Sigmoid colon (tissue), 4 donors: ENCODE results near the gene SYNJ2.

ENCODE experiments used
- EP300 ChIP-seq, 4 donors: sonication (generic); formaldehyde crosslinking; IDR thresholded peaks; one replicate each; pipeline ENCODE4 v1.6.1; 2017; ENCODE audit warnings: antibody characterized with exemption in 4 of 4
- POLR2A ChIP-seq, 2 donors: fragments of 450-650 bp; IDR thresholded peaks; one replicate each; pipeline ENCODE4 v1.6.1; 2016; ENCODE audit warnings: antibody characterized with exemption in 2 of 2, mild to moderate bottlenecking in 2 of 2, moderate library complexity in 2 of 2
- POLR2AphosphoS5 ChIP-seq, 4 donors: sonication (generic); formaldehyde crosslinking; IDR thresholded peaks; one replicate each; pipeline ENCODE4 v1.6.1; 2017; ENCODE audit warnings: antibody characterized with exemption in 4 of 4
- TF ChIP-seq, protein P1 (sequence below), 4 experiments: fragments of 450-650 bp in 3 of 4; fragments of 200-600 bp in 1 of 4; IDR thresholded peaks; one replicate each; pipeline ENCODE4 v1.5.1; 2016 to 2019; ENCODE audit warnings: antibody characterized with exemption in 4 of 4, mild to moderate bottlenecking in 3 of 4, moderate library complexity in 2 of 4

- TF ChIP-seq, protein P1, sequence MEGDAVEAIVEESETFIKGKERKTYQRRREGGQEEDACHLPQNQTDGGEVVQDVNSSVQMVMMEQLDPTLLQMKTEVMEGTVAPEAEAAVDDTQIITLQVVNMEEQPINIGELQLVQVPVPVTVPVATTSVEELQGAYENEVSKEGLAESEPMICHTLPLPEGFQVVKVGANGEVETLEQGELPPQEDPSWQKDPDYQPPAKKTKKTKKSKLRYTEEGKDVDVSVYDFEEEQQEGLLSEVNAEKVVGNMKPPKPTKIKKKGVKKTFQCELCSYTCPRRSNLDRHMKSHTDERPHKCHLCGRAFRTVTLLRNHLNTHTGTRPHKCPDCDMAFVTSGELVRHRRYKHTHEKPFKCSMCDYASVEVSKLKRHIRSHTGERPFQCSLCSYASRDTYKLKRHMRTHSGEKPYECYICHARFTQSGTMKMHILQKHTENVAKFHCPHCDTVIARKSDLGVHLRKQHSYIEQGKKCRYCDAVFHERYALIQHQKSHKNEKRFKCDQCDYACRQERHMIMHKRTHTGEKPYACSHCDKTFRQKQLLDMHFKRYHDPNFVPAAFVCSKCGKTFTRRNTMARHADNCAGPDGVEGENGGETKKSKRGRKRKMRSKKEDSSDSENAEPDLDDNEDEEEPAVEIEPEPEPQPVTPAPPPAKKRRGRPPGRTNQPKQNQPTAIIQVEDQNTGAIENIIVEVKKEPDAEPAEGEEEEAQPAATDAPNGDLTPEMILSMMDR (IDR thresholded peaks at IDR 0.05): no peak
- TF ChIP-seq POLR2A (IDR thresholded peaks at IDR 0.05) (no peak), EP300 (IDR thresholded peaks at IDR 0.05) (no peak), POLR2AphosphoS5 (IDR thresholded peaks at IDR 0.05) (no peak)
These were observed 16.4 kb downstream of the SYNJ2 start for GRCh38 chr6:157997893-157998608.
